ENCODE measurements around the gene SPO11.

GRCh38 chr20:57317789-57318371 is 11.7 kb upstream of the SPO11 start:
- TF ChIP-seq CTCF (IDR thresholded peaks at IDR 0.05): no peak
- no peak for TF ChIP-seq POLR2AphosphoS5 (IDR thresholded peaks at IDR 0.05)
- no peak for TF ChIP-seq POLR2A (IDR thresholded peaks at IDR 0.05; ENCODE audit: low read depth)
- TF ChIP-seq EP300 (IDR thresholded peaks at IDR 0.05): no peak

All from esophagus muscularis mucosa (tissue), 4 donors.